Fibroblast of the aortic adventitia (primary cell): ENCODE results near the gene NR4A2. TPM values are rescaled to one million over a fixed set of nuclear protein-coding genes. Genes with fewer than 3 reads are reported as not detected.

ENCODE experiments used
- DNase-seq: peaks from one replicate; pipeline ENCODE4 v3.0.0-alpha.2; 2010; ENCODE audit warnings: low read depth
- H3K4me3 ChIP-seq: 2 replicates; pipeline ENCODE4 v1.5.1; 2011; ENCODE audit warnings: low read depth, mild to moderate bottlenecking, control low read depth, low read length, moderate library complexity
- CTCF ChIP-seq: IDR thresholded peaks from 2 replicates; pipeline ENCODE4 v1.5.1; 2011; ENCODE audit warnings: mild to moderate bottlenecking, low read length, control low read depth, inconsistent platforms; ENCODE audit not compliant: insufficient read depth
- total RNA-seq: library from RNA; depleted of rRNA; stranded (reverse); fragments of >200 nt; gene quantifications from 2 replicates; pipeline ENCODE4 v1.2.3, GENCODE V29; 2012; ENCODE audit warnings: low replicate concordance

The NR4A2 gene
- total RNA-seq, 1 donor: 0.81 TPM

GRCh38 chr2:156356014-156356754, 23.7 kb upstream of the NR4A2 start:
- no peak for TF ChIP-seq CTCF
- DNase-seq: no peak
- no peak overlapping the region for H3K4me3 ChIP-seq

GRCh38 chr2:156352911-156353310, 20.4 kb upstream of the NR4A2 start:
- no peak overlapping the region for H3K4me3 ChIP-seq
- TF ChIP-seq CTCF: no peak
- DNase-seq: no peak

GRCh38 chr2:156350374-156351142, 18.0 kb upstream of the NR4A2 start:
- no peak for DNase-seq
- no peak for TF ChIP-seq CTCF
- H3K4me3 ChIP-seq: no peak overlapping the region

GRCh38 chr2:156349605-156350004, 17.1 kb upstream of the NR4A2 start:
- no peak for TF ChIP-seq CTCF
- DNase-seq: no peak
- no peak overlapping the region for H3K4me3 ChIP-seq

- DNase-seq: no peak
- no peak overlapping the region for H3K4me3 ChIP-seq
- TF ChIP-seq CTCF: no peak
Observed at GRCh38 chr2:156349161-156349560, 16.6 kb upstream of the NR4A2 start.

GRCh38 chr2:156347431-156347830, 14.9 kb upstream of the NR4A2 start:
- no peak for DNase-seq
- no peak overlapping the region for H3K4me3 ChIP-seq
- no peak for TF ChIP-seq CTCF
